SH-SY5Y (cell line): Measurements from ENCODE around the gene WRAP53.

Experiments
- GATA2 ChIP-seq: IDR thresholded peaks from 2 replicates; pipeline ENCODE4 v1.6.1; 2011; ENCODE audit warnings: mild to moderate bottlenecking, low read depth, low read length
- GATA3 ChIP-seq: IDR thresholded peaks from 2 replicates; pipeline ENCODE4 v1.6.1; 2011; ENCODE audit warnings: low read depth, mild to moderate bottlenecking, low read length, moderate library complexity

DNA sequence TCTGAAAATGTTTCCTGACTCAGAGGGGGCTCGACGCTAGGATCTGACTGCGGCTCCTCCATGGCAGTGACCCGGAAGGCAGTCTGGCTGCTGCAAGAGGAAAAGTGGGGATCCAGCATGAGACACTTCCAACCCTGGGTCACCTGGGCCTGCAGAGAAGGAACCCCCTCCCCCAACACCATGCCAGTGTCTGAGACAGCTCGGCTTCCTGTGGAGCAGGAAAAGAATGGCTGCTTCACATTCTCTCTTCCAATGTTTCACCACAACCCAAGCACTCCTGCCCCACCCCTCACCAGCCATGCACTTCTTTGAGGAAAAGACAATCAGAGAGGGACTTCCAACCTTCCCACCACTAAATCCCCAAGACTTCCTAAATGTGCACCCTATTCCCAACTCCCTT lies 11.7 kb upstream of the WRAP53 start:
- TF ChIP-seq GATA3 (no peak), GATA2 (no peak)
